Fibroblast of skin of right quadriceps (primary cell): ENCODE results near the gene RAC3.

ENCODE experiments used
- DNase-seq: peaks from one replicate; pipeline ENCODE4 v3.0.0-alpha.2; 2013

The RAC3 gene

DNA sequence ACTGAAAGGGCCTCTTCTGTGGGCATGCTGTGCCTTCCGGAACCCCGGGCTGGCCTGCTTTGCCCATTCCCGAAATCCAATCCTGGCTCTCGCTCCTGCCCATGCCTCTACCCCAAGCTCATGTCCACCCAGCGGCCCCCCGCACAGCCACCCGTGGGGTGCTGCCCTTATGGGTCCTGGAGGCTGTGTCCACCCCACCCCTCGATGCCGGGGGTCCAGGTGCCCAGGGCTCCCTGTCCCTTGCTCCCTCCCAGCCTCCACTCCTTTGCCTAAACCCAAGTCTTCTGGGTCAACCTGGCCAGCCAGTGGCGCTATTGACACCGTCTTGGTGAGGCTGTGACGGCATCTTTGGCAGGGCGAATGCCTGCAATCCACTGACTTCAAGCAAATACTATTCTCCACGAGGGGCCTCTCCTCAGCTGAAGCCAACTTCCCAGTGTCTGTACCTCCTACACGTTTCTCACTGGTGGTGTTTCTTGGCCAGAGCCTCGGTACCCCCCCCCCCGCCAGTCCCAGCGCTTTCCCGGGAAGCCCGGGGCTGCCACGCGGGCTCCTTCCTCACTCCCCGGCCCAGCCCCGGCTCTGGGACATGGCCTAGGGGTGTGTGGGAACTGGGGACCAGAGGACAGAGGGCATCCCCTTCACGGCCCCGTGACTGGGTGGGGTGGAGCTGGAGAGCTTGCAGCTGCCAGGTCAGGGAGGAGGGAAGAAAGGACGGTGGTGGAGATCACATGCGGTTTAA is 46.3 kb downstream of the RAC3 start:
- no peak for DNase-seq

DNA sequence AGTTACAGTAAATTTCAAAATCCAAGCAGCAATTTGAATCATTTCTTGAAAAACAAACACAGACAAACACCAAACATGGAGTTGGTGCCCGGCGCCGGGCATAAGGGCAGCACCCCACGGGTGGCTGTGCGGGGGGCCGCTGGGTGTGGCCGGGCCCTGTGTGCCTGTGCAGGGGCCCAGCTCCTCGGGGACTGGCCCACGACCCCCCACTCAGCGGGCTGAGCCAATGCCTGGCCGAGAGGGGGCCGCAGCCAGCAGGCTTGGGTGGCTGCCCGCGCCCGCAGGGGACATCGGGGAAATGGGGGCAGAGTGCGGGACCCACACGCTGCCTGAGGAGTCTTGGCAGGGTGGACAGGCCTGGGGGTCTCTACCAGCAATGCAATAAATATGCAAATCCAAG is 47.0 kb downstream of the RAC3 start:
- no peak for DNase-seq

DNA sequence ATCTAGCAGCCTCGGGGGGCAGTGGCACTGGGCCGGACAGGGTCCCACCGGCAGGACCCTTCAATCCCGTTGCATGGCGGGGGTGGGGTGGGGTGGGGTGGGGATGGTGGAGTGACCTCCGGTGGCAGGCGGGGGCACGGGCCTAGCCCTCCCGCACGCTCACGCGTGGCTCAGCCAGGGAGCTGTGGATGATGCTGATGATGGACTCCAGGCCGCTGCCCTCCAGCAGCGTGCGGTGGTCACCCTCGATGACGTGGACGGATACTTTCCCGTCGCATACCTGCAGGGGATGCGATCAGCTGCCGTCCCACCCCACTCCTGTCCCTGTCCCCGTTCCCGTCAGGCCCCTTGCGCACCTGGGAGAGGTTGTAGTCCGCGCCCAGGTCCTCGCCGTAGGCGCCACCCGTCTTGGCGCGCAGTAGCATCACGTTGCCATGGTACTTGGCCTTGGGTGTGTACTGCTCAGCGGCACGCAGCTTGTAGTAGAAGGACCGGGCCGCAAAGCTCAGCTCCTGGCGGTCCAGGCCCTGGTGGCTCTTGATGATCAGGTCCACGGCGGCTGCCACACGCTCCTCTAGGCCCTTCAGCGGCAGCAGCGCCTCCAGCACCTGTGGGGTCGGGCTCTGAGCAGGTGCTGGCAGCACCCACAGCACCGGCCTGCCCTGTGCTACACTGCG is 47.7 kb downstream of the RAC3 start:
- DNase-seq, result no peak

DNA sequence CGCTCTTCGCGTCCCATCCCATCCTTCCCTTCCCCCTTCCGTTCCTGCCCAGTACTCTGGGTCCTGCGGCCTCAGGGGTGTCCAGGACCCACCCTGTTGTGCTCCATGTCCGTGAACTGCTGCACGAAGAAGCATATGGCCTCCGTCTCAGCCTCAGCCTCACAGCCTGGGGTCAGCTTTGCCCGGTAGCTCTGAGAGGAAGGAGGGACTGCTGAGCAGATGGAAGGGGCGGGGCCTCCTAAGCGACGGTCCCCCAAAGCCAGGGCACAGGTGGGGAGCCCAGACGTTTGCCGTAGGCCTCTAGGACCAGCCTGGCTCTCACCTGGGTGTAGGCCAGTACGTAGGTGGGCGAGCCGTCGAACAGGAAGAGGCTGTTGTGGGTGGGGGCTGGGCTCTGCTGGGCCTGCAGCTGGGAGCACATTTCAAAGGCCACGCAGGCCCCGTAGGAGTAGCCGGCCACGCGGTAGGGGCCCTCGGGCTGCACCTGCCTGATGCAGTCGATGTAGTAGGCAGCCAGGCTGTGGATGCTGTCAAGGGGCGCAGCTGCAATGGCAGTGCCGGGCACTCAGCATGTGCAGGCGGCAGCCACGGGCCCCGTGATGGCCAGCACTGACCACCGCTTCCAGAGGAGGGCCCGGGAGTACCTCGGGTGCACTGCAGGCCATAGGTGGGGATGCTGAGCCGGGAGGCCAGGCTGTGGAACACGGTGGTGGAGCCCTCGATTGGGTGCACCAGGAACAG is 48.7 kb downstream of the RAC3 start:
- DNase-seq, result no peak

DNA sequence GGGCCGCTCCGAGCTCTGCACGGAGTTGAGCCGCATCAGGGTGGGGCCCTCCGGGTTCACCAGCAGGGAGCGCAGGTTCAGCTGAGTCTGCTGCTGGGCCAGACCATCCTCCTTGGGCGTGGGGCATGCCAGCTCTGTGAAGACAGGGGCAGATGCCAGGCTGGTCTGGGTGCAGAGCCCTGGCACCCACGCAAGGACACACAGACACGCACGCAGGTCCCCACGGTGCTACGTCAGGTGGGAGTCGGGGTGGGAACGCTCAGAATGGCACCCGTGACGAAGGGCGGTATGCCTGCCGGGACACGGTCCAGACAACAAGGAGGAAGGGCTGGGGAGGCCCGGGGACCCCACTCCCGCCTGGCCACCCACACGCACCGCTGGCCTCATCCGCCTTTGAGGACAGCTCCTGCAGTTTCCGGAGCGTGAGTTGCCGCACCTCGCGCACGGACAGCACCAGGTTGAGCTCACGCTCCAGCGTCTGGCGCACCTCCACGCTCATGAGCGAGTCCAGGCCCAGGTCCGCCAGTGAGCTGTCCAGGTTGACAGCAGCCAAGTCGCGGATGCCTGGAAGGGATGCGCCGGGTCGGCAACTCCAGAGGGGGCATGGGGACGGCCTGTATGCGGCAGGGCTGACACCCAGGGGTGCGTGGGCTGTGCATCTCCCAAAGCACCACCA is 49.4 kb downstream of the RAC3 start:
- DNase-seq, result no peak

DNA sequence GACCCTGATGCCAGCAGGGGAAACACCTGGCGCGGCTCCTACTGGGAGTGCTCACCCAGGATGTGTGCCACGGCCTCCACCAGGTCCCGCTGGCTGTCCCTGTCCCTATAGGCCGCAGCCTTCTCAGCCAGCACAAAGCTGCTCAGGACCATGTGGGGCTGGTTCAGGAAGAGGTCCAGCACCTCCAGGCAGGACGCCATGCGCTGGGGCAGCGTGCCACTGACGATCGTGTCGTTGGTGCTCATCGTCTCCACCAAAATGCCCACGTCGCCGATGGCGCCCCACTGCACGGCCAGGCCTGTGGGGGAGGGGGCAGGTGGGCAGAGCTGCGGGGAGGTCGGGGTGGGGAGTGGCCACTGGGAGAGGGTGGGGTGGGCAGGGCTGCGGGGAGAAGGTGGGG is 50.1 kb downstream of the RAC3 start:
- no peak for DNase-seq

DNA sequence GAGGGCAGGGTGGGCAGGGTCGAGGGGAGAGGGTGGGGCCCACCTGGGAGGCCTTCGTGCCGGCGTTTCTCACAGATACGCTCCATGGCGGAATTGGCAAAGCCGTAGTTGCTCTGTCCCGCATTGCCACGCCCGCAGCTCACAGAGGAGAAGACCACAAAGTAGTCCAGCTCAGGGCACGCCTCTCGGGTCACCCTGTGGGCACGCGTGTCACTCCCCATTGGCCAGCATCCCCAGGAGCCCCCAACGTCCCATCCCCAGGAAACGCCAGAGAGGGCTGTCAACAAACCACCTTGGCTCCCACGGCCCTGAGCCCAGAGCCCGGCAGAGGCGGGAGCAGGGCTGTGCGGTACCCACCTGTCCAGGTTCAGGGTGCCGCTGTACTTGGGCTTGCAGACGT is 50.5 kb downstream of the RAC3 start:
- DNase-seq, result no peak

DNA sequence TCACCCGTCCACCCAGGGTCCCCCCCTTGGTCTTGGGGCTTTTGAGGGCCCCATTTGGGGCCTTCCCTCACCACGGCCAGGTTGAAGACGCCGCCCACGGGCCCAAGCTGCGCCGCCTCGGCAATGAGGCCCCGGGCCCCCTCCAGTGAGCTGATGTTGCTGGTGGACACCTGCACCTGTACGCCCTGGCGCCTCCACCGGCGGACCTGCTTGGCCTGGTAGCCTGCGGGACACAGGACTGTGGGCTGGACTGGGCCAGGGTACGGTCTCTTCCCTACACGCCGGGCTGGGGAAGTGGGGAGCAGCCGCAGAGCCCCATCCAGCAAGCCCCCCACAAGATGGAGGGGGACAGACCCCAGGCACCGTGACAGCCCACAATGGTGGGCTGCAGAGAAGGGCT is 51.0 kb downstream of the RAC3 start:
- DNase-seq, result no peak

DNA sequence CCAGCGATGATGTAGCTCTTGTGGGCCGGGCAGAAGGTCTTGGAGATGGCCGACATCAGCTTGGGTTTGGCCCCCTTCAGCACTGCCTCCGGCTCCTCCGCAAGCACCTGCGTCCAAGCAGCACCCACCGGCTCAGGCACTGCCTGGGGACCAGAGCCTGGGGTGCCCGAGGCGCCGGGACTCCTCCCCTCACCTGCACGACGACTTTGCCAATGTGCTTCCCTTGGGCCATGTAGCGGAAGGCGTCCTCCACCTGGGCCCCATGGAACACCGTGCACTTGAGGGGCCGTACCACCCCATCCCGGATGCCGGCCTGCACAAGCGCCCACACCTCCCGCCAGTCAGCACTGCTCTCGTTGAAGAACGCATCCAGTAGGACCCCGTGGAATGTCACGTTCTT is 51.5 kb downstream of the RAC3 start:
- DNase-seq, result no peak
